Heart right ventricle (tissue), 16 donors: ENCODE results near the gene CCDC175. TPM values are rescaled to one million over a fixed set of nuclear protein-coding genes. Genes with fewer than 3 reads are reported as not detected.

ENCODE experiments used
- ATAC-seq, 8 donors: fragments of 200-7000 bp; cut with Tn5 transposase; one replicate each; pipeline ENCODE4 v1.9.1; 2020; ENCODE audit warnings: mild to moderate bottlenecking in 8 of 8, moderate library complexity in 8 of 8, moderate number of reproducible peaks in 1 of 8
- DNase-seq, 2 donors: peaks; one replicate each; pipeline ENCODE4 v3.0.0-alpha.2; 2020
- H3K27ac ChIP-seq, 10 donors: fragments of 200-600 bp; sonication (generic) in 2 of 10; one replicate each; pipeline versions ENCODE4 v1.5.0 to v1.8.0; 2020 to 2022; ENCODE audit warnings: mild to moderate bottlenecking in 3 of 10
- H3K27me3 ChIP-seq, 7 donors: fragments of 200-600 bp; one replicate each; pipeline ENCODE4 v1.8.0; 2021 to 2022; ENCODE audit warnings: mild to moderate bottlenecking in 2 of 7
- H3K36me3 ChIP-seq, 9 donors: fragments of 200-600 bp; sonication (generic) in 1 of 9; one replicate each; pipeline versions ENCODE4 v1.5.0 to v1.8.0; 2020 to 2022; ENCODE audit warnings: mild to moderate bottlenecking in 2 of 9
- H3K4me1 ChIP-seq, 9 donors: fragments of 200-600 bp; sonication (generic) in 1 of 9; one replicate each; pipeline versions ENCODE4 v1.5.0 to v1.8.0; 2020 to 2022; ENCODE audit warnings: mild to moderate bottlenecking in 4 of 9
- H3K4me3 ChIP-seq, 10 donors: fragments of 200-600 bp; sonication (generic) in 2 of 10; one replicate each; pipeline versions ENCODE4 v1.5.0 to v1.8.0; 2020 to 2022; ENCODE audit warnings: mild to moderate bottlenecking in 7 of 10, moderate library complexity in 2 of 10
- H3K9me3 ChIP-seq, 11 donors: fragments of 200-600 bp in 10 of 11; sonication (generic) in 2 of 11; one replicate each; pipeline versions ENCODE4 v1.5.0 to v1.8.0; 2013 to 2022; ENCODE audit warnings: mild to moderate bottlenecking in 2 of 11, control low read depth in 1 of 11, moderate library complexity in 1 of 11
- CTCF ChIP-seq, 9 donors: fragments of 200-600 bp; sonication (generic) in 2 of 9; IDR thresholded peaks; one replicate each; pipeline versions ENCODE4 v1.5.0 to v1.8.0; 2021 to 2022; ENCODE audit warnings: antibody characterized with exemption in 9 of 9, mild to moderate bottlenecking in 5 of 9, moderate library complexity in 1 of 9
- WGBS, 2 donors: extraction: QIAGEN DNeasy Blood & Tissue Kit; methylation state at CpG; one replicate each; pipeline ENCODE4 v1.1.7; 2013; ENCODE audit warnings: inconsistent platforms in 1 of 2; 5-methylcytosine and 5-hydroxymethylcytosine counted together
- intact Hi-C, 10 donors: fragments of 100-400 bp; cut with DNase I; formaldehyde crosslinking; loops; one replicate each; pipeline versions ENCODE4 v1.11.1 to v1.14.2; 2022
- polyA plus RNA-seq, 2 donors: library from polyadenylated mRNA; stranded (reverse); fragments of 200-250 nt; gene quantifications; one replicate each; pipeline ENCODE4 v1.2.3, GENCODE V29; 2013
- total RNA-seq, 10 donors: library from RNA; stranded (reverse); fragmentation: NEBNext Ultra II Directional in 3 of 10; extraction: Animal tissue kit (Norgen Biotek cat#: 25700) in 3 of 10; gene quantifications; one replicate each; pipeline versions ENCODE4 v1.2.1 to v1.2.4, GENCODE V29; 2021 to 2023
- donor health status: Arrhythmogenic right ventricular cardiomyopathy.
- donor health status: ischemic (EF 13 %, LVEDD 7.1; RV severe dilation, severe dysfunction).
- donor health status: healthy with polysubstance abuse.
- donor health status: DM: no; HTN: yes; CAD: no.
- donor health status: DM: no; HTN: no; CAD: no.
- donor health status: ischemic (EF 25% LVEDD 6.9; RV normal size, moderate dysfunction).
- donor health status: ischemic (EF 25% LVEDD 5.7; RV mildly dilated, moderate dysfunction).
- donor health status: healthy.
- donor health status: DM: yes; HTN: yes; CAD: no.
- donor health status: Ischemic cardiomyopathy.
- donor health status: ischemic (EF 35%, LVEDD 5.7; RV mildly dilated, moderate dysfunction).
- donor health status: nonischemic (EF 11% LVEDD 7.7; RV severe dilation, severe dysfunction).
- donor health status: DM: yes; HTN: yes; CAD: no.
- donor health status: PGD.
- donor health status: ischemic (EF 29% LVEDD 5.4; RV normal size, mild dysfunction).
- donor health status: nonischemic (EF 23%, LVEDD 6.1; RV moderate dilation, normal function).

CCDC175 gene
- total and polyA plus RNA-seq, 12 donors: not detected

- H3K27ac ChIP-seq: no peak overlapping the region
- ATAC-seq (no peak), DNase-seq (no peak)
- WGBS, 2 donors: 73 to 75% methylated on average over 2 of the region's 2 CpGs
- H3K27me3 ChIP-seq: peaks cover 0 to 25% (median 4%) of the 10 kb centered on the region in 7 donors
- H3K9me3 ChIP-seq: no peaks in the 10 kb centered on the region
- H3K4me1 ChIP-seq: no peaks in the 10 kb centered on the region
- intact Hi-C loops: no loop called here
- no peaks in the 10 kb centered on the region for H3K36me3 ChIP-seq
- no peak for TF ChIP-seq CTCF (IDR thresholded peaks at IDR 0.05)
- H3K4me3 ChIP-seq: no peak overlapping the region
Measured at GRCh38 chr14:59541731-59542130, 34.9 kb downstream of the CCDC175 start.

DNA sequence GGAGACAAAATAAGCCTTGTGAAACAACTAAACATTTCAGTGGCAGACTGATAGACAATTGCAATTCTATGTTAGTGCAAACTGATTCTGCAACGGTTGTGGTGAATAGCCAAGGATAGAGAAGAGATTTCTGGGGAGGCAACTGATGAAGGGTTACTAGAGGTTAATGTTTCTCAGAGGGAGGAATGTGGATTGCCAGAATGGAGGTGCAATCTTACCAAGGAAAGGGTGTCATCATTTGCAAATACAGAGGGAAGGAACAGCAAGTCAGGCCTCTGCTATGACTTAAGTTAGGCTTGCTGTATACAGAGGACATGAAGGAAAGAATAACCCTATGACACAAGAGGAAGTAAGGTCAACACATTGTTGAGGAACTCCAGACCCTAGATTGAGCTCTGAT is 35.8 kb downstream of the CCDC175 start:
- WGBS, 2 donors: 29 to 30% methylated on average over 1 of the region's 1 CpG
- Histone ChIP-seq H3K4me1 (no peaks in the 10 kb centered on the region), H3K4me3 (no peak overlapping the region), H3K27ac (no peak overlapping the region), H3K36me3 (no peaks in the 10 kb centered on the region), H3K9me3 (no peaks in the 10 kb centered on the region), H3K27me3 (peaks cover 0 to 22% (median 4%) of the 10 kb centered on the region in 7 donors)
- ATAC-seq (no peak), DNase-seq (no peak)
- no peak for TF ChIP-seq CTCF (IDR thresholded peaks at IDR 0.05)
- intact Hi-C loops: no loop called here

- H3K9me3 ChIP-seq: no peaks in the 10 kb centered on the region
- WGBS, 2 donors: 90 to 91% methylated on average over 4 of the region's 4 CpGs
- intact Hi-C loops: no loop called here
- H3K36me3 ChIP-seq: no peaks in the 10 kb centered on the region
- H3K27me3 ChIP-seq: peaks cover 0 to 13% (median 3%) of the 10 kb centered on the region in 7 donors
- no peak for DNase-seq
- H3K27ac ChIP-seq: no peak overlapping the region
- no peak for ATAC-seq
- H3K4me3 ChIP-seq: no peak overlapping the region
- TF ChIP-seq CTCF (IDR thresholded peaks at IDR 0.05): no peak
- no peaks in the 10 kb centered on the region for H3K4me1 ChIP-seq
Measured at GRCh38 chr14:59538936-59539335, 37.7 kb downstream of the CCDC175 start.

GRCh38 chr14:59537476-59537875 is 39.1 kb downstream of the CCDC175 start:
- H3K4me1 ChIP-seq: no peaks in the 10 kb centered on the region
- H3K27me3 ChIP-seq: peaks cover 0 to 7% (median 0%) of the 10 kb centered on the region in 7 donors
- no peak for TF ChIP-seq CTCF (IDR thresholded peaks at IDR 0.05)
- no peaks in the 10 kb centered on the region for H3K9me3 ChIP-seq
- H3K36me3 ChIP-seq: no peaks in the 10 kb centered on the region
- ATAC-seq (no peak), DNase-seq (no peak)
- WGBS, 2 donors: 74 to 87% methylated on average over 1 of the region's 1 CpG
- H3K27ac ChIP-seq: no peak overlapping the region
- H3K4me3 ChIP-seq: no peak overlapping the region
- intact Hi-C loops: no loop called here
